ENCODE data around the gene KRT6B.

KRT6B gene

DNA sequence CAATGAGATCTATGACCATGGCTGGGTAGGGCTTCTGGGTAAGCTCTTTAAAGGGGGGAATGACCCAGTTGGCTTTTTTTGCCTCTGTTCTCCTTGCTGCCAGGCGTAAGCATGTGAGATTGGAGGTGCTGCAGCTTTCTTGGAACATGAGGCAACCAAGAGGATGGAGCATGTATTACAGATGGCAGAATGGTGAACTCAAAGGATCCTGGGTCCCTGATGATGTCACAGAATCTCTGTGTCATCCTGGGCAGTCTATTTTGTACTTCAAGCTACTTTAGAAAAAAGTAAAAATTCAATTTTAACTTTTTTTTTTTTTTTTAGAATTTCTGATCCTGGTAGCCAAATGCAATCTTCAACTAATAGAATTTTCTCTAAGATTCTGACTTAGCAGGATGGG lies 53.8 kb downstream of the KRT6B start:
- peaks cover 0 to 5% (median 0%) of the 10 kb centered on the region in 11 experiments; a peak in 2 of 22 replicates for H4K20me1 ChIP-seq
- H3K4me1 ChIP-seq = peaks cover 0 to 4% (median 0%) of the 10 kb centered on the region in 10 experiments; a peak in 3 of 20 replicates
- no peaks in the 10 kb centered on the region for H3K27me3 ChIP-seq
- no peaks in the 10 kb centered on the region for H3K9me3 ChIP-seq (replicated peaks in 1 of 11)
- no peak overlapping the region for H3K4me3 ChIP-seq
- H3K9ac ChIP-seq = no peak overlapping the region
- no peaks in the 10 kb centered on the region for H3K36me3 ChIP-seq
- no peak for TF ChIP-seq Cebpa-rat (IDR thresholded peaks at IDR 0.05)
- H3K4me2 ChIP-seq = no peak overlapping the region
- no peak overlapping the region for H3K27ac ChIP-seq

DNA sequence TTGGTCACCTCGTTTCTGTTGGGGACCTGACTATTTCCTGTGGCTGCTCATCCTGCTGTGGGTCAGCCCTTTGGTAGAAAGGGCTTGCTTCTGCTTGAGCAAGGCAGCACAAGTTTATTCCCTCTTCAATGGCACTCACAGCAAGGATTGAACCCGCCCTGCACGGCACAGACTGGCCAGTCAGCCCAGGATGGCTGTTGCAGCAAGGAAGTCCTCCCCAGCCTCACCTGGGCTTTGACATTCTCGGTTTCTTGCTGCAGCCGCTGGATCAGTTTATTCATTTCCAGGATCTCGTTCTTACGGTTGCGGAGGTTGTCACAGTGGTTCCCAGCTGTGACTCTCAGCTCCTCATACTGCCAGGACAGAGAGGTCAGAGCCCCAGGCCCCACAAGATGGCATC lies 55.3 kb downstream of the KRT6B start:
- H3K9ac ChIP-seq = no peak overlapping the region
- no peaks in the 10 kb centered on the region for H3K27me3 ChIP-seq
- TF ChIP-seq Cebpa-rat (IDR thresholded peaks at IDR 0.05) = no peak
- no peak overlapping the region for H3K4me3 ChIP-seq
- H3K4me2 ChIP-seq = no peak overlapping the region
- no peaks in the 10 kb centered on the region; a peak in 1 of 22 replicates for H4K20me1 ChIP-seq
- H3K27ac ChIP-seq = no peak overlapping the region
- no peaks in the 10 kb centered on the region for H3K36me3 ChIP-seq
- H3K9me3 ChIP-seq (replicated peaks in 1 of 11) = no peaks in the 10 kb centered on the region
- peaks cover 0 to 8% (median 3%) of the 10 kb centered on the region in 10 experiments; a peak in 14 of 20 replicates for H3K4me1 ChIP-seq
